Astrocyte (in vitro differentiated cells and primary cell): ENCODE measurements around the gene CRYBG2.

Source experiments
- EZH2 ChIP-seq: IDR thresholded peaks from 2 replicates; pipeline ENCODE4 v1.6.1; 2012; ENCODE audit warnings: mild to moderate bottlenecking, low read length, inconsistent platforms; ENCODE audit not compliant: insufficient read depth
- TF ChIP-seq, protein P1 (sequence below): IDR thresholded peaks from 2 replicates; pipeline ENCODE4 v1.5.1; 2011; ENCODE audit warnings: low read depth, mild to moderate bottlenecking, inconsistent platforms, low read length, moderate library complexity; ENCODE audit not compliant: insufficient read depth

DNA sequence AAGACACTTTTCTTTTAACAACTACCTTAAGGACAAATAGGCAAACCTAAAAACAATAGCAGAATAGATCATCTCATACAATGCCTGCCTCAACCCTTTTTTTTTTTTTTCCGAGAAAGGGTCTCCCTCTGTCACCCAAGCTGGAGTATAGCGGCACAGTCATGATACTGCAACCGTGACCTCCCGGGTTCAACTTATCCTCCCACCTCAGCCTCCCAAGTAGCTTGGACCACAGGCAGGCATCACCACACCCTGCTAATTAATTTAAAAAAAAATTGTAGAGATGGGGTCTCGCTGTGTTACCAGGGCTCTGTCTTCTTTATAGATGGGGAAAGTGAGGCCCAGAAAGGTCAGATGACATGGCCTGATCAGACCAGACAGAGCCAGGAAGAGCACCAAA lies 66.1 kb downstream of the CRYBG2 start:
- TF ChIP-seq, protein P1, sequence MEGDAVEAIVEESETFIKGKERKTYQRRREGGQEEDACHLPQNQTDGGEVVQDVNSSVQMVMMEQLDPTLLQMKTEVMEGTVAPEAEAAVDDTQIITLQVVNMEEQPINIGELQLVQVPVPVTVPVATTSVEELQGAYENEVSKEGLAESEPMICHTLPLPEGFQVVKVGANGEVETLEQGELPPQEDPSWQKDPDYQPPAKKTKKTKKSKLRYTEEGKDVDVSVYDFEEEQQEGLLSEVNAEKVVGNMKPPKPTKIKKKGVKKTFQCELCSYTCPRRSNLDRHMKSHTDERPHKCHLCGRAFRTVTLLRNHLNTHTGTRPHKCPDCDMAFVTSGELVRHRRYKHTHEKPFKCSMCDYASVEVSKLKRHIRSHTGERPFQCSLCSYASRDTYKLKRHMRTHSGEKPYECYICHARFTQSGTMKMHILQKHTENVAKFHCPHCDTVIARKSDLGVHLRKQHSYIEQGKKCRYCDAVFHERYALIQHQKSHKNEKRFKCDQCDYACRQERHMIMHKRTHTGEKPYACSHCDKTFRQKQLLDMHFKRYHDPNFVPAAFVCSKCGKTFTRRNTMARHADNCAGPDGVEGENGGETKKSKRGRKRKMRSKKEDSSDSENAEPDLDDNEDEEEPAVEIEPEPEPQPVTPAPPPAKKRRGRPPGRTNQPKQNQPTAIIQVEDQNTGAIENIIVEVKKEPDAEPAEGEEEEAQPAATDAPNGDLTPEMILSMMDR: no peak
- TF ChIP-seq EZH2: no peak
